Hematopoietic multipotent progenitor cell treated with erythropoietin and hydrocortisone succinate and interleukin-3 and kit ligand, for 6 days (in vitro differentiated cells): Measurements from ENCODE around the gene ATP8B2.
A peak's percentile ranks its signal among the peaks of the same experiment; 100 is the strongest.

Experiments
- DNase-seq: peaks from one replicate; pipeline ENCODE4 v3.0.0-alpha.2; 2015

ATP8B2 gene

GRCh38 chr1:154400381-154400801 lies 75.1 kb downstream of the ATP8B2 start:
- DNase-seq: peak; percentile 57
